Neutrophil (primary cell): Measurements from ENCODE around the gene ITPR2.
"Not testable (repeated sequence)": the region's sequence is repeated elsewhere in the genome, so short reads cannot be mapped to it uniquely, and the experiment has no call there.

Source experiments
- H3K27ac ChIP-seq: fragments of 200-600 bp; sonication (generic); 2 replicates; pipeline ENCODE4 v1.5.1; 2016; ENCODE audit warnings: mild to moderate bottlenecking, moderate library complexity
- H3K27me3 ChIP-seq: fragments of 200-600 bp; sonication (generic); 2 replicates; pipeline ENCODE4 v1.6.0; 2016; ENCODE audit warnings: mild to moderate bottlenecking
- H3K36me3 ChIP-seq: fragments of 200-600 bp; sonication (generic); 2 replicates; pipeline ENCODE4 v1.5.1; 2017
- H3K4me1 ChIP-seq, 2 experiments: fragments of 200-600 bp in 1 of 2; sonication (generic) in 1 of 2; 1 replicate in 1 of 2; 2 replicates in 1 of 2; pipeline versions ENCODE4 v1.5.1 to v1.6.1; 2013 to 2016; ENCODE audit warnings: low read depth in 1 of 2, low read length in 1 of 2, mild to moderate bottlenecking in 1 of 2, moderate library complexity in 1 of 2; ENCODE audit not compliant: control insufficient read depth in 1 of 2, insufficient read depth in 1 of 2
- H3K4me3 ChIP-seq, 2 experiments: fragments of 200-600 bp in 1 of 2; sonication (generic) in 1 of 2; 1 replicate in 1 of 2; 2 replicates in 1 of 2; pipeline ENCODE4 v1.5.1; 2013 to 2016; ENCODE audit warnings: low read depth in 1 of 2, low read length in 1 of 2, mild to moderate bottlenecking in 1 of 2, moderate library complexity in 1 of 2
- H3K9me3 ChIP-seq: fragments of 200-600 bp; sonication (generic); 2 replicates; pipeline ENCODE4 v1.5.1; 2016
- TF ChIP-seq, protein P1 (sequence below): fragments of 200-600 bp; sonication (generic); IDR thresholded peaks from 2 replicates; pipeline ENCODE4 v1.5.1; 2016; ENCODE audit warnings: antibody characterized with exemption

The ITPR2 gene

GRCh38 chr12:26730481-26731350 lies 102.3 kb downstream of the ITPR2 start:
- Histone ChIP-seq H3K36me3 (no peaks in the 10 kb centered on the region), H3K4me3 (no peak overlapping the region), H3K27ac (no peak overlapping the region), H3K4me1 (peaks cover 13 to 23% of the 10 kb centered on the region in 2 experiments), H3K9me3 (no peaks in the 10 kb centered on the region), H3K27me3 (no peaks in the 10 kb centered on the region)
- TF ChIP-seq, protein P1, sequence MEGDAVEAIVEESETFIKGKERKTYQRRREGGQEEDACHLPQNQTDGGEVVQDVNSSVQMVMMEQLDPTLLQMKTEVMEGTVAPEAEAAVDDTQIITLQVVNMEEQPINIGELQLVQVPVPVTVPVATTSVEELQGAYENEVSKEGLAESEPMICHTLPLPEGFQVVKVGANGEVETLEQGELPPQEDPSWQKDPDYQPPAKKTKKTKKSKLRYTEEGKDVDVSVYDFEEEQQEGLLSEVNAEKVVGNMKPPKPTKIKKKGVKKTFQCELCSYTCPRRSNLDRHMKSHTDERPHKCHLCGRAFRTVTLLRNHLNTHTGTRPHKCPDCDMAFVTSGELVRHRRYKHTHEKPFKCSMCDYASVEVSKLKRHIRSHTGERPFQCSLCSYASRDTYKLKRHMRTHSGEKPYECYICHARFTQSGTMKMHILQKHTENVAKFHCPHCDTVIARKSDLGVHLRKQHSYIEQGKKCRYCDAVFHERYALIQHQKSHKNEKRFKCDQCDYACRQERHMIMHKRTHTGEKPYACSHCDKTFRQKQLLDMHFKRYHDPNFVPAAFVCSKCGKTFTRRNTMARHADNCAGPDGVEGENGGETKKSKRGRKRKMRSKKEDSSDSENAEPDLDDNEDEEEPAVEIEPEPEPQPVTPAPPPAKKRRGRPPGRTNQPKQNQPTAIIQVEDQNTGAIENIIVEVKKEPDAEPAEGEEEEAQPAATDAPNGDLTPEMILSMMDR = no peak

DNA sequence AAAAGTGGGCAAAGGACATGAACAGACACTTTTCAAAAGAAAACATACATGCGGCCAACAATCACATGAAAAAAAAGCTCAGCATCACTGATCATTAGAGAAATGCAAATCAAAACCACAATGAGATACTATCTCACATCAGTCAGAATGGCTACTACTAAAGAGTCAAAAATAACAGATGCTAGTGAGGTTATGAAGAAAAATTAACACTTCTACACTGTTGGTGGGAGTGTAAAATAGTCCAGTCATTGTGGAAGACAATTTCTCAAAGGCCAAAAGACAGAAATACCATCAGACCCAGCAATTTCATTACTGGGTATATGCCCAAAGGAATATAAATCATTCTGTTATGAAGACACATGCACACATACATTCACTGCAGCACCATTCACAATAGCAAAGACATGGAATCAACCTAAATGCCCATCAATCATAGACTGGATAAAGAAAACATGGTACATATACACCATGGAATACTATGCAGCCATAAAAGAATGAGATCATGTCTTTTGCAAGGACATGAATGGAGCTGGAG lies 103.8 kb downstream of the ITPR2 start:
- not testable (repeated sequence) for H3K36me3 ChIP-seq, H3K9me3 ChIP-seq, H3K4me3 ChIP-seq, H3K27ac ChIP-seq, H3K27me3 ChIP-seq
- H3K4me1 ChIP-seq = peaks cover 13 to 23% of the 10 kb centered on the region in 2 experiments

- H3K27me3 ChIP-seq = no peaks in the 10 kb centered on the region
- H3K36me3 ChIP-seq = no peaks in the 10 kb centered on the region
- H3K9me3 ChIP-seq = no peaks in the 10 kb centered on the region
- H3K4me3 ChIP-seq = no peak overlapping the region
- TF ChIP-seq, protein P1 = no peak
- H3K27ac ChIP-seq = no peak overlapping the region
- H3K4me1 ChIP-seq = peaks cover 13 to 23% of the 10 kb centered on the region in 2 experiments
Measured at GRCh38 chr12:26728205-26729050, 104.6 kb downstream of the ITPR2 start.

- TF ChIP-seq, protein P1 = no peak
- Histone ChIP-seq H3K36me3 (no peaks in the 10 kb centered on the region), H3K4me3 (no peak overlapping the region), H3K4me1 (peaks cover 13 to 19% of the 10 kb centered on the region in 2 experiments), H3K27me3 (no peaks in the 10 kb centered on the region), H3K27ac (no peak overlapping the region), H3K9me3 (no peaks in the 10 kb centered on the region)
Measured at GRCh38 chr12:26727482-26728204, 105.4 kb downstream of the ITPR2 start.

DNA sequence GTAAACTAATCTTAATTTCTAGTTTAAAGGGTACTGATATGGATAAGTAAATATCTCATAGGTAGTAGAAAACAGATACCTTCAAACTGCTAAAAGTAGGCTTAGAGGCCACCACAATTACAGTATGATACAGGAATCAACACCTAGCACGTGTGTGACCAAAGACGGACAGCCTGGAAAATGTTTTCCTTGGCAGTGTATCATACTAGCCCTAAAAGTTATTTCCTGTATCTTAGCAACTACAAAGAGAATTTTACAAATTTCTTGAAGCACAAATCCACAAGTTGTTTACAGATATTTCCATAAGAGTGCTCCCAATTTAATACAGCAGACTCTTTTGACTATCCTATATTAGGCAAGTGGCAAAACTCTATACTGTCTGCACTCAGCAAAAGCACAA lies 106.0 kb downstream of the ITPR2 start:
- H3K36me3 ChIP-seq = no peaks in the 10 kb centered on the region
- H3K4me1 ChIP-seq = peaks cover 9 to 12% of the 10 kb centered on the region in 2 experiments
- H3K27ac ChIP-seq = no peak overlapping the region
- H3K27me3 ChIP-seq = no peaks in the 10 kb centered on the region
- TF ChIP-seq, protein P1 = no peak
- no peak overlapping the region for H3K4me3 ChIP-seq
- no peaks in the 10 kb centered on the region for H3K9me3 ChIP-seq
